HG03432 (cell line): Measurements from ENCODE around the gene CNR2.
"Not testable (repeated sequence)": the region's sequence is repeated elsewhere in the genome, so short reads cannot be mapped to it uniquely, and the experiment has no call there.

Source experiments
- ATAC-seq: cut with Tn5 transposase; IDR thresholded peaks from one replicate; pipeline ENCODE4 v1.9.1; 2021; ENCODE audit warnings: mild to moderate bottlenecking, moderate library complexity; ENCODE audit not compliant: unreplicated experiment

The CNR2 gene

DNA sequence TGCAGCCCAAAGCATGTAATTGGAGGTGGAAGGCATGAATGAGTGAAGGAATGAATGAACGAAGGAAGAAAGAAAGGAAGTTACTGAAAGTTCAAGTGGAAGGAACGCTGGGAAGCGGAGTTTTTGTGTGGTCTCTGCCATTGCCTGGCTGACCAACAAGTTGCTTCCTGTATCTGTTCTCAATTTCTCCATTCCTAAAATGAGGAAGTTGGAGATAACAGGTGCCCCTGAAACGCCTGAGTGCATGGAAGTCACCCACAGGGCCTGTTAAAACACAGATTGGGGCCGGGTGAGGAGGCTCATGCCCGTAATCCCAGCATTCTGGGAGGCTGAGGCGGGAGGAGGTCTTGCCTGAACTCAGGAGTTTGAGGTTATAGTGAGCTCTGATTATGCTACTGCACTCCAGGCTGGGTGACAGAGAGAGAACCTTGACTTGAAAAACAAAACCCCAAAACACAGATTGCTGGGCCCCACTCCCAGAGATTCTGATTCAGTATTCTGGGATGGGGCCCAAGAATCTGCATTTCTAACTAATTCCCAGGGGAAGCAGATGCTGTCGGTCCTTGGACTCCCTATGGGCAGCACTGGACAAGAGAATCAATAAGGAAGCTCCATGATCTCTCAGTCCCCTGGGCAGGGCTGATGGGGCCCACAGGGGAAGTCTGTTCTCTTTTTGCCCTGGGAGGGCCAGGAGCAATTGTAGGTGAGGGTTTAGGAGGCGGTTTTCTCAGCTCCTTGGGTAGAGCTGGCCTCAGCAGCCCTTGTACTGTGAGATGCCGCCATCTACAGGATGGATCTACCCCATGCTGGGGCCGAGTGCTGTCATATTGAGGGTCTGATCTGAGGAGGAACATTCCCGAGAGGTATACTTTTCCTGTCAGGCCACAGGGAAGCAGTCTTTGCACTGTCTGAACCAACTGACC lies 3.3 kb upstream of the CNR2 start:
- ATAC-seq: peak; percentile 61

DNA sequence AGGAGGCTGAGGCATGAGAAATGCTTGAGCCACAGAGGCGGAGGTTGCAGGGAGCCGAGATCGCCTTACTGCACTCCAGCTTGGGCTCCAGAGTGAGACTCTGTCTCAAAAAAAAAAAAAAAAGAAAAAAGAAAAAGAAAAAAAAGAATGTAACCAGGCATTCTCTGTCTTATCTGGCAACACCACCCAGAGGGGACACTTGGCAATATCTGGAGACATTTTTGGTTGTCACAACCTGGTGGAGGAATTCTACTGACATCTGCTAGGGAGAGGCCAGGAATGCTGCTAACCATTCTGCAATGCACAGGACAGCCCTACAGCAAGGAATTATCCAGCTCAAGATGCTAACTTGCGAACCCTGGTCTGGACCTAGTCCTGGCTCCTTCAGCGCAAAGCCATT lies 2.3 kb upstream of the CNR2 start:
- no peak for ATAC-seq

DNA sequence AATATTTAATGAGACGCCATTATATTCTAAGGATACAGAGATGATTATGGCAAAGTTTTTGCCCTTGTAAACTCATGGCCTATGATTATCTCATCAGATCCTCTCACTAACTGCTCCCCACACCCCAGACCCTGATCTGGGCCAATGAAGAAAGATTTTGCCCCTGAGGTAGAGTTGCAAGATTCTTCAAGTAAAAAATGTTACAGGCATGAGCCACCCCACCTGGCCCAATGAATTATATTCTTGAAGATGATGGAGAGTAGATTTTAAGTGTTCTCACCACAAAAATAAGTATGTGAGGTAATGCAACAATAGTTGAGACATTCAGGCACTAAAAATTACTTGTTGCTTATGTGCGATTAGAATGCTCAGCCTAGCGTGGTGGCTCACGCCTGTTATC lies 1.8 kb upstream of the CNR2 start:
- ATAC-seq: no peak

DNA sequence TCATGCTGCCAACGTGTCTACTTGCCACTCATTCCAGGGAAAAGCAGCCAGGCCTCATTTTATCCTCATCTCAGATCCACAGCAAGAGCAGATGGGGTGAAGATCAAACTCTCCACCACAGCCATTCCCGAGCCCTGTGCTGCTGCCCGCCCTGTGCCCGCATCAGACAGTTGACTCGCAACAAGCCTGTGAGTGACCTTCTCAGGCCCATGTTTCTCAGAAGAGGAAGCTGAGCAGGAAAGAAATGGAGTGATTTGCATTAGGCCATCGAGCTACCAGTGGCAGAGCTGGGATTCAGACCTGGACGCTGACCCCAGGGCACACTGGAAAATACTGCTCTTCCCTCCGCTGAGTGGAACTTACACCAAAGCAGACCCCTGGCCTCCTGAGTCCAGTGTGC lies 1.2 kb downstream of the CNR2 start:
- no peak for ATAC-seq

GRCh38 chr1:23910553-23911246 lies 2.5 kb downstream of the CNR2 start:
- ATAC-seq: peak; percentile 30

DNA sequence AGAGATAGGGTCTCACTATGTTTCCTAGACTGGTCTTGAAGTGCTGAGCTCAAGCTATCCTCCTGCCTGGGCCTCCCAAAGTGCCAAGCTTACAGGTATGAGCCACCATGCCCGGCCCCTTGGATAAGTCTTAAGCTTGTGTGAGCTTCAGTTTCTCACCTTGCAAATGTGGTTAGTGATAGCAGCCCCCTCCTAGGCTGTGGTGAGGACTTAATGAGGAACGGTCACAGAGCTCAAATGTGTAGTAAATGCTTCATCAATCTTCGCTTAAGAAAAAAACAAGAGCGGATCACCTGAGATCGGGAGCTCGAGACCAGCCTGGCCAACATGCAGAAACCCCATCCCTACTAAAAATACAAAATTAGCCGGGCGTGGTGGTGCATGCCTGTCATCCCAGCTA lies 3.0 kb downstream of the CNR2 start:
- ATAC-seq: no peak

DNA sequence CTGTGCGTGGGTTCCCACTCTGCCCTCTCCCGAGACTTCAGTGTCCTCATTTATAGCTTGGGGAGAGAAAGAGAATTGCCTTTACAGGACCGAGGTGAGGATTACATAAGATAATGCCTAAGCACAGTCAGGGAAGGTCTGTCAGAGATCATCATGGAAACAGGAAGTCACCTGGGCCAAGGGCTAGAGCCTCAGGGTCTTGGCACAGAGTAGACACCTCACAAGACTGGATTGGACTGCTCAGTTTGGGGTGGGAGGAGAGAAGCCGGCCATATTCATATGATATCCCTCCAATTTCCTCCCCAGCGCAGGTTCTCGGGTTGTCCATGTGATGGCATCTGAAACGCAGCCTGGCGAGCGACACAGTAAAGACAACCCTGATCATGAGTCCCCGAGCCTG lies 3.8 kb downstream of the CNR2 start:
- no peak for ATAC-seq

GRCh38 chr1:23908453-23909341 lies 4.5 kb downstream of the CNR2 start:
- peak; percentile 32 for ATAC-seq

GRCh38 chr1:23906731-23907130 lies 6.4 kb downstream of the CNR2 start:
- no peak for ATAC-seq

- no peak for ATAC-seq
Measured at GRCh38 chr1:23905461-23906025, 7.6 kb downstream of the CNR2 start.

DNA sequence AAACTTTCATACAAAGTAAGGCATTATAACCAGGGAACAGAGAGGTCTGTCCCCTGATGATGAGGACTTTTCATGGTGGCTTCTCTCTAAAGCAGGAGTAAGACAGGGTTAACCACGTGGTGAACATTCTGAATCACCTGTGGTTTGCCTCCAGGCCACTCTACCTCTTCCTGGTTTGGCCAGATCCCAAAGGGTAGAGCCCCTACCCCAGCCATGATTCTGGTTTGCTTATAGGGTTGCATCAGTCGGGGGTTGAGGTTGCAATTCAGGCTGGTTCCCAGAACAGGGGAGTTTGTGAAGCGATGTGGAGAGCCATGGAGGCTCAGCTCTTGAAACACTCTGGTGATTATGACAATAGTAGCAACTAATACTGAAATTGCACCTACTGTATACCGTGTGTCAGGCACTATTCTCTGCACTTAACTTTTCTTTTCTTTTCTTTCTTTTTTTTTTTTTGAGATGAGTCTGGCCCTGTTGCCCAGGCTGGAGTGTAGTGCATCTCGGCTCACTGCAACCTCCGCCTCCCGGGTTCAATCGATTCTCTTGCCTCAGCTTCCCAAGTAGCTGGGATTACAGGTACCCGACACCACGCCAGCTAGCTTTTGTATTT lies 8.3 kb downstream of the CNR2 start:
- peak; percentile 40 for ATAC-seq

DNA sequence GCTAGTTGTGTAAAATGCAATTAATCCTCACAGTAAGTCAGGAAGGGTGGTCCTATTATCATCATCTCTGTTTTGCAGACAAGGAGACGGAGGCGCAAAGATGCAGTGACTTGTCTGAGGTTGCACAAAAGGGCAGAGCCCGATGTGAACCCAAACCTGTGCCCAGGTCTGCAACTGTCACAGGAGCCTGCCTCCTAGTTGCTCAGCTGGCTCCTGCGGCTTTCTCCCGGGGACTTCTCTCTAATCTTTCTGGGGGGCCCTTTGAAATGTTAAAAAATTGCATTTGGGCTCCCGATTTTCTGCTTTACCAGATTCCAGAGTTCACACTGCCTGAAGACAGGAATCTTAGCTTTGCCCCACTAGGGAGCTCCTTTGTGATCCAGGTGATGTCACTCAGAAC lies 9.4 kb downstream of the CNR2 start:
- ATAC-seq: no peak

DNA sequence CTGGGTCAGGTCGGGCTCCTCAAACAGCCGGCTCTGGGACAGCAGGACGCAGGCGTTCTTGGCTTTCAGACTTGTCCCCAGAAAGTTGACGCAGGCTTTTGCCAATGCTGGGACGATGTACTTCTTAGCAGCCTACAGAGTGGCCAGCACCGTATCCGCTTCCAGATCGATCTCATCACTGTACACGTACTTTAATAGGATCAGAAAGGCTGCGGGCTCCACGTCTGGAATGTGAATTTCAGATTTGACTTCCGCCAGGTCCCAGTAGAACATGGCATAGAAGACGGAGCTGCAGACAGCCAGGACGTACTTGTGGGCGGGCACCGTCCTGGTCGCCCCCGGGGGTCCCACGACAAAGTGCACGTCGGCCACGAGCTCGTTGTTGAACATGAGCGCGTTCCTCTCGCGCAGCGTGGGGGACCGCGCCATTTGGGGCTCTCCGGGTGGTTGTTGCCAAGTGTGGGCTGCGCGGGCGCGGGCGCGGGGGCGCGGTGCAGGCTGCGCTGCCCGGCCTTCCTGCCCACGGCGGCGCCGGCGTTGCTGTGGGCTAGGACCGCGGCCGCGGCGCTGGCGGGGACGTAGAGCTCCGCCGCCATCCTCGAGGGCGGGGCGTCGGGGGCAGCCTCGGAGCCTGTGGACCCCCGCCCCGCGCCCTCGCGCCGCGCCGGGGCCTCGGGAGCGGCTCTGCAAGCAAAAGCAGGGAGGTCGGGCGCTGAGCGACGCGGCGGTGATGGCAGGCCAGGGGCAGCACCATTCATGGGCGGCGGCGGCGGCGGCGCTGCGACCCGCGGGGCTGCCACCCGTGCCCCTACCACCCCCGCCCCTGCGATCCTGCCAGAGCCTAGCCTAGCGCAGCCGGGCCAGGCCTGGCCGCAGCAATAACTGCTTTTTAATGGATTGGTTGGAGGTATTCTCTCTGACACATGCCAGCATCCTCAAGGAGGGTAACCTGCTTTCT lies 10.6 kb downstream of the CNR2 start:
- ATAC-seq: no peak

DNA sequence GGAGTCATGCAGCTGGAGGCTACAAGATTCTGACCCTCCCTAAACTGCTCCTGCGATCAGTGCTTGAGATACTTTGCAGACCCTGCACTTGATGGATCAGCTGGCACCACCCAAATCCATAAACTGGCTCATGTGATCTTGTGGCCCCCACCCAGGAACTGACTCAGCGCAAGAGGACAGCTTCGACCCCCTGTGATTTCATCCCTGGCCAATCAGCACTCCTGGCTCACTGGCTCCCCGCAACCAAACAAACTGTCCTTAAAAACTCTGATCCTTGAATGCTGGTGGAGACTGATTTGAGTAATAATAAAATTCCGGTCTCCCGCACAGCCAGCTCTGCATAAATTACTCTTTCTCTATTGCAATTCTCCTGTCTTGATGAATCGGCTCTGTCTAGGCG lies 13.1 kb downstream of the CNR2 start:
- ATAC-seq: not testable (repeated sequence)

- ATAC-seq: no peak
Measured at GRCh38 chr1:23899070-23899469, 14.1 kb downstream of the CNR2 start.

- ATAC-seq: no peak
Measured at GRCh38 chr1:23897083-23897482, 16.1 kb downstream of the CNR2 start.

- ATAC-seq: no peak
Measured at GRCh38 chr1:23896491-23896890, 16.7 kb downstream of the CNR2 start.

DNA sequence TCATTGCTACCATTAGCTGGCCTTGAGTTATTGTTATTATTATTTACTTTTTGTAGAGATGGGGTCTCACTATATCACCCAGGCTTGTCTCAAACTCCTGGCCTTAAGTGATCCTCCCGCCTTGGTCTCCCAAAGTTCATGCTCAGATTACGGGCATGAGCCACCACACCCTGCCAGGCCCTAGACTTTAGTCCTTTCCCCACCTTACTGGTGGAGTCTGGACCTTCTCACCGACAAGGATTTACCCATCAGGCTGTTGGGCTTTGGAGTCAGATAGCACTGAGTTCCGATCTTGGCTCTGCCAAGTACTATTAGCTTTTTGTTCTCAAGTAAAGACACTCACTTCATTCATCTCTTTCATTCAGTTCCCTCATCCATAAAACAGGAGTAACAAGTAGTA lies 17.2 kb downstream of the CNR2 start:
- no peak for ATAC-seq

- ATAC-seq: no peak
Measured at GRCh38 chr1:23895082-23895481, 18.1 kb downstream of the CNR2 start.
